ENCODE results near the gene TNS3.

DNA sequence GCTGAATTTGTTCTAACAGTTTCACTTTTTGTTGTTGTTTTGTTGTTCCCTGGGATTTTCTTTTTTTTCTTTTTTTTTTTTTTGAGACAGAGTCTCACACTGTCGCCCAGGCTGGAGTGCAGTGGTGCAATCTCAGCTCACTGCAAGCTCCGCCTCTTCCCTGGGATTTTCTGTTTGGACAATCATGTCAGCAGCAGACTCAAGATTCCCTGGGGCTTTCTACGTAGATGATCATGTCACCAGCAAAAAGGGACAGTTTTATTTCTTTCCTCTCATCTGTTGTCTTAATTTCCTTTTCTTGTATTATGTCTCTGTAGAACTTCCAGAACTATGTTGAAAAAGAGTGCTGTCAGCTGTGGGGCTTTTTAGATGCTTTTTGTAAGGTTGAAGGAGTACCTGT is 241.4 kb downstream of the TNS3 start:
- TF ChIP-seq POLR2A (IDR thresholded peaks at IDR 0.05; ENCODE audit: low read depth) = no peak
- TF ChIP-seq, protein P1, sequence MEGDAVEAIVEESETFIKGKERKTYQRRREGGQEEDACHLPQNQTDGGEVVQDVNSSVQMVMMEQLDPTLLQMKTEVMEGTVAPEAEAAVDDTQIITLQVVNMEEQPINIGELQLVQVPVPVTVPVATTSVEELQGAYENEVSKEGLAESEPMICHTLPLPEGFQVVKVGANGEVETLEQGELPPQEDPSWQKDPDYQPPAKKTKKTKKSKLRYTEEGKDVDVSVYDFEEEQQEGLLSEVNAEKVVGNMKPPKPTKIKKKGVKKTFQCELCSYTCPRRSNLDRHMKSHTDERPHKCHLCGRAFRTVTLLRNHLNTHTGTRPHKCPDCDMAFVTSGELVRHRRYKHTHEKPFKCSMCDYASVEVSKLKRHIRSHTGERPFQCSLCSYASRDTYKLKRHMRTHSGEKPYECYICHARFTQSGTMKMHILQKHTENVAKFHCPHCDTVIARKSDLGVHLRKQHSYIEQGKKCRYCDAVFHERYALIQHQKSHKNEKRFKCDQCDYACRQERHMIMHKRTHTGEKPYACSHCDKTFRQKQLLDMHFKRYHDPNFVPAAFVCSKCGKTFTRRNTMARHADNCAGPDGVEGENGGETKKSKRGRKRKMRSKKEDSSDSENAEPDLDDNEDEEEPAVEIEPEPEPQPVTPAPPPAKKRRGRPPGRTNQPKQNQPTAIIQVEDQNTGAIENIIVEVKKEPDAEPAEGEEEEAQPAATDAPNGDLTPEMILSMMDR (IDR thresholded peaks at IDR 0.05) = no peak
